Inferior parietal cortex (tissue), 1 donor: Measurements from ENCODE around the gene KIF6.
A peak's percentile ranks its signal among the peaks of the same experiment; 100 is the strongest.

Source experiments
- DNase-seq: peaks from one replicate; pipeline ENCODE4 v3.0.0-alpha.2; 2016; ENCODE audit errors: extremely low spot score

The KIF6 gene

GRCh38 chr6:39664173-39664572 is 61.0 kb downstream of the KIF6 start:
- DNase-seq: peak; percentile 74

GRCh38 chr6:39657355-39658135 is 67.7 kb downstream of the KIF6 start:
- DNase-seq: no peak

GRCh38 chr6:39654121-39654520 is 71.1 kb downstream of the KIF6 start:
- no peak for DNase-seq

GRCh38 chr6:39653612-39654011 is 71.6 kb downstream of the KIF6 start:
- DNase-seq: peak; percentile 34

GRCh38 chr6:39649996-39650395 is 75.2 kb downstream of the KIF6 start:
- DNase-seq: no peak

GRCh38 chr6:39646751-39647420 is 78.3 kb downstream of the KIF6 start:
- no peak for DNase-seq

GRCh38 chr6:39642270-39642669 is 82.9 kb downstream of the KIF6 start:
- no peak for DNase-seq

GRCh38 chr6:39638126-39638822 is 86.9 kb downstream of the KIF6 start:
- DNase-seq: no peak

GRCh38 chr6:39634646-39635341 is 90.4 kb downstream of the KIF6 start:
- DNase-seq: no peak

GRCh38 chr6:39625209-39625608 is 100.0 kb downstream of the KIF6 start:
- DNase-seq: no peak

- no peak for DNase-seq
These were observed 101.5 kb downstream of the KIF6 start for GRCh38 chr6:39623750-39624149.

GRCh38 chr6:39617520-39617919 is 107.7 kb downstream of the KIF6 start:
- DNase-seq: no peak

- no peak for DNase-seq
These were observed 108.2 kb downstream of the KIF6 start for GRCh38 chr6:39617026-39617425.

GRCh38 chr6:39615622-39616021 is 109.6 kb downstream of the KIF6 start:
- no peak for DNase-seq

- no peak for DNase-seq
These were observed 110.7 kb downstream of the KIF6 start for GRCh38 chr6:39614393-39614950.

- peak; percentile 19 for DNase-seq
These were observed 115.0 kb downstream of the KIF6 start for GRCh38 chr6:39610221-39610620.

- DNase-seq: no peak
These were observed 116.4 kb downstream of the KIF6 start for GRCh38 chr6:39608652-39609345.

GRCh38 chr6:39602601-39603519 is 122.3 kb downstream of the KIF6 start:
- no peak for DNase-seq

GRCh38 chr6:39599973-39600372 is 125.2 kb downstream of the KIF6 start:
- DNase-seq: peak; percentile 25

GRCh38 chr6:39599341-39599740 is 125.9 kb downstream of the KIF6 start:
- DNase-seq: no peak
